Measurements from ENCODE around the gene TMEM131.

TMEM131 gene

GRCh38 chr2:97806738-97807618 is 188.8 kb downstream of the TMEM131 start:
- peak; percentile 31 for DNase-seq (ENCODE audit: low spot score)

GRCh38 chr2:97805776-97806175 is 190.0 kb downstream of the TMEM131 start:
- DNase-seq (ENCODE audit: low spot score), result no peak

GRCh38 chr2:97801028-97801427 is 194.7 kb downstream of the TMEM131 start:
- DNase-seq (ENCODE audit: low spot score), result no peak

GRCh38 chr2:97798416-97798815 is 197.3 kb downstream of the TMEM131 start:
- DNase-seq (ENCODE audit: low spot score), result no peak

- no peak for DNase-seq (ENCODE audit: low spot score)
Observed at GRCh38 chr2:97797355-97797754, 198.4 kb downstream of the TMEM131 start.

- DNase-seq (ENCODE audit: low spot score), result no peak
Observed at GRCh38 chr2:97796465-97797126, 199.2 kb downstream of the TMEM131 start.

GRCh38 chr2:97792416-97792815 is 203.3 kb downstream of the TMEM131 start:
- no peak for DNase-seq (ENCODE audit: low spot score)

GRCh38 chr2:97788986-97789644 is 206.6 kb downstream of the TMEM131 start:
- DNase-seq (ENCODE audit: low spot score), result no peak

- DNase-seq (ENCODE audit: low spot score), result no peak
Observed at GRCh38 chr2:97785818-97786217, 209.9 kb downstream of the TMEM131 start.

GRCh38 chr2:97784953-97785352 is 210.8 kb downstream of the TMEM131 start:
- DNase-seq (ENCODE audit: low spot score), result no peak

- no peak for DNase-seq (ENCODE audit: low spot score)
Observed at GRCh38 chr2:97781981-97782380, 213.8 kb downstream of the TMEM131 start.

GRCh38 chr2:97779141-97779540 is 216.6 kb downstream of the TMEM131 start:
- no peak for DNase-seq (ENCODE audit: low spot score)

- DNase-seq (ENCODE audit: low spot score), result no peak
Observed at GRCh38 chr2:97775074-97775473, 220.7 kb downstream of the TMEM131 start.

GRCh38 chr2:97774425-97774824 is 221.3 kb downstream of the TMEM131 start:
- DNase-seq (ENCODE audit: low spot score), result peak; percentile 47

GRCh38 chr2:97770445-97770844 is 225.3 kb downstream of the TMEM131 start:
- no peak for DNase-seq (ENCODE audit: low spot score)

- no peak for DNase-seq (ENCODE audit: low spot score)
Observed at GRCh38 chr2:97769711-97770110, 226.0 kb downstream of the TMEM131 start.

GRCh38 chr2:97769308-97769707 is 226.4 kb downstream of the TMEM131 start:
- DNase-seq (ENCODE audit: low spot score), result no peak

- no peak for DNase-seq (ENCODE audit: low spot score)
Observed at GRCh38 chr2:97766567-97766966, 229.2 kb downstream of the TMEM131 start.

- DNase-seq (ENCODE audit: low spot score), result no peak
Observed at GRCh38 chr2:97765933-97766332, 229.8 kb downstream of the TMEM131 start.

- DNase-seq (ENCODE audit: low spot score), result no peak
Observed at GRCh38 chr2:97764559-97765263, 231.0 kb downstream of the TMEM131 start.

- DNase-seq (ENCODE audit: low spot score), result no peak
Observed at GRCh38 chr2:97763176-97763845, 232.4 kb downstream of the TMEM131 start.

GRCh38 chr2:97761192-97761591 is 234.6 kb downstream of the TMEM131 start:
- DNase-seq (ENCODE audit: low spot score), result no peak

Data from HuH-7.5 (cell line).